ENCODE data around the gene OSBPL2.

OSBPL2 gene

GRCh38 chr20:62267543-62267942 lies 29.2 kb downstream of the OSBPL2 start:
- no peak for DNase-seq (ENCODE audit: low read depth)
- TF ChIP-seq CTCF (IDR thresholded peaks at IDR 0.05; ENCODE audit: low read depth, low read length, missing control alignments) = no peak
- no peak overlapping the region for H3K4me3 ChIP-seq (ENCODE audit: low read depth, low read length)

- TF ChIP-seq CTCF (IDR thresholded peaks at IDR 0.05; ENCODE audit: low read depth, low read length, missing control alignments) = no peak
- no peak for DNase-seq (ENCODE audit: low read depth)
- H3K4me3 ChIP-seq (ENCODE audit: low read depth, low read length) = no peak overlapping the region
Measured at GRCh38 chr20:62268228-62268900, 30.0 kb downstream of the OSBPL2 start.

- no peak for DNase-seq (ENCODE audit: low read depth)
- H3K4me3 ChIP-seq (ENCODE audit: low read depth, low read length) = no peak overlapping the region
- TF ChIP-seq CTCF (IDR thresholded peaks at IDR 0.05; ENCODE audit: low read depth, low read length, missing control alignments) = no peak
Measured at GRCh38 chr20:62269378-62269777, 31.1 kb downstream of the OSBPL2 start.

GRCh38 chr20:62269871-62270270 lies 31.6 kb downstream of the OSBPL2 start:
- no peak overlapping the region for H3K4me3 ChIP-seq (ENCODE audit: low read depth, low read length)
- TF ChIP-seq CTCF (IDR thresholded peaks at IDR 0.05; ENCODE audit: low read depth, low read length, missing control alignments) = no peak
- DNase-seq (ENCODE audit: low read depth) = no peak

- H3K4me3 ChIP-seq (ENCODE audit: low read depth, low read length) = no peak overlapping the region
- TF ChIP-seq CTCF (IDR thresholded peaks at IDR 0.05; ENCODE audit: low read depth, low read length, missing control alignments) = no peak
- no peak for DNase-seq (ENCODE audit: low read depth)
Measured at GRCh38 chr20:62272200-62272599, 33.9 kb downstream of the OSBPL2 start.

- H3K4me3 ChIP-seq (ENCODE audit: low read depth, low read length) = no peak overlapping the region
Measured at GRCh38 chr20:62273416-62273815, 35.1 kb downstream of the OSBPL2 start.

More at GRCh38 chr20:62273416-62273815, 35.1 kb downstream of the OSBPL2 start:
- DNase-seq (ENCODE audit: low read depth) = no peak
- no peak for TF ChIP-seq CTCF (IDR thresholded peaks at IDR 0.05; ENCODE audit: low read depth, low read length, missing control alignments)
